Mesothelial cell of epicardium (in vitro differentiated cells): ENCODE results near the gene ALDH1L2. TPM values are rescaled to one million over a fixed set of nuclear protein-coding genes. Genes with fewer than 3 reads are reported as not detected.

Experiments used
- DNase-seq, 2 experiments: peaks; one replicate each; pipeline ENCODE4 v3.0.0; 2021; ENCODE audit warnings: low spot score in 2 of 2; ENCODE audit not compliant: unreplicated experiment in 2 of 2
- H3K27ac Mint-ChIP-seq: 2 replicates; pipeline ENCODE4 v1.8.0; 2021; ENCODE audit warnings: mixed read lengths
- H3K27me3 Mint-ChIP-seq: 2 replicates; pipeline ENCODE4 v1.8.0; 2021; ENCODE audit warnings: low read depth, mixed read lengths
- H3K36me3 Mint-ChIP-seq: 2 replicates; pipeline ENCODE4 v1.8.0; 2021; ENCODE audit warnings: mixed read lengths
- H3K4me1 Mint-ChIP-seq: 2 replicates; pipeline ENCODE4 v1.8.0; 2021; ENCODE audit warnings: mixed read lengths
- H3K4me3 Mint-ChIP-seq: 2 replicates; pipeline ENCODE4 v1.8.0; 2021; ENCODE audit warnings: mild to moderate bottlenecking, moderate library complexity, mixed read lengths
- H3K9me3 Mint-ChIP-seq: 2 replicates; pipeline ENCODE4 v1.8.0; 2021; ENCODE audit warnings: mixed read lengths
- total RNA-seq: library from RNA; stranded (reverse); gene quantifications from 3 replicates; pipeline ENCODE4 v1.2.1, GENCODE V29; 2021
- TF ChIP-seq, protein P1 (sequence below): fragments of 200-600 bp; sonication (generic); IDR thresholded peaks from one replicate; pipeline ENCODE4 v1.5.0; 2021; ENCODE audit warnings: antibody characterized with exemption; ENCODE audit not compliant: unreplicated experiment

Gene ALDH1L2
- total RNA-seq, 1 donor from 2014 or later: 3.2 TPM

- Mint-ChIP-seq H3K9me3 (peaks cover 7% of the 10 kb centered on the region), H3K27me3 (peaks cover 26% of the 10 kb centered on the region), H3K4me3 (no peak overlapping the region), H3K4me1 (peaks cover 7% of the 10 kb centered on the region), H3K36me3 (peaks cover 5% of the 10 kb centered on the region), H3K27ac (no peak overlapping the region)
- TF ChIP-seq, protein P1, sequence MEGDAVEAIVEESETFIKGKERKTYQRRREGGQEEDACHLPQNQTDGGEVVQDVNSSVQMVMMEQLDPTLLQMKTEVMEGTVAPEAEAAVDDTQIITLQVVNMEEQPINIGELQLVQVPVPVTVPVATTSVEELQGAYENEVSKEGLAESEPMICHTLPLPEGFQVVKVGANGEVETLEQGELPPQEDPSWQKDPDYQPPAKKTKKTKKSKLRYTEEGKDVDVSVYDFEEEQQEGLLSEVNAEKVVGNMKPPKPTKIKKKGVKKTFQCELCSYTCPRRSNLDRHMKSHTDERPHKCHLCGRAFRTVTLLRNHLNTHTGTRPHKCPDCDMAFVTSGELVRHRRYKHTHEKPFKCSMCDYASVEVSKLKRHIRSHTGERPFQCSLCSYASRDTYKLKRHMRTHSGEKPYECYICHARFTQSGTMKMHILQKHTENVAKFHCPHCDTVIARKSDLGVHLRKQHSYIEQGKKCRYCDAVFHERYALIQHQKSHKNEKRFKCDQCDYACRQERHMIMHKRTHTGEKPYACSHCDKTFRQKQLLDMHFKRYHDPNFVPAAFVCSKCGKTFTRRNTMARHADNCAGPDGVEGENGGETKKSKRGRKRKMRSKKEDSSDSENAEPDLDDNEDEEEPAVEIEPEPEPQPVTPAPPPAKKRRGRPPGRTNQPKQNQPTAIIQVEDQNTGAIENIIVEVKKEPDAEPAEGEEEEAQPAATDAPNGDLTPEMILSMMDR: no peak
- DNase-seq: no peak
Observed at GRCh38 chr12:105083031-105083430, 1.2 kb downstream of the ALDH1L2 start.

DNA sequence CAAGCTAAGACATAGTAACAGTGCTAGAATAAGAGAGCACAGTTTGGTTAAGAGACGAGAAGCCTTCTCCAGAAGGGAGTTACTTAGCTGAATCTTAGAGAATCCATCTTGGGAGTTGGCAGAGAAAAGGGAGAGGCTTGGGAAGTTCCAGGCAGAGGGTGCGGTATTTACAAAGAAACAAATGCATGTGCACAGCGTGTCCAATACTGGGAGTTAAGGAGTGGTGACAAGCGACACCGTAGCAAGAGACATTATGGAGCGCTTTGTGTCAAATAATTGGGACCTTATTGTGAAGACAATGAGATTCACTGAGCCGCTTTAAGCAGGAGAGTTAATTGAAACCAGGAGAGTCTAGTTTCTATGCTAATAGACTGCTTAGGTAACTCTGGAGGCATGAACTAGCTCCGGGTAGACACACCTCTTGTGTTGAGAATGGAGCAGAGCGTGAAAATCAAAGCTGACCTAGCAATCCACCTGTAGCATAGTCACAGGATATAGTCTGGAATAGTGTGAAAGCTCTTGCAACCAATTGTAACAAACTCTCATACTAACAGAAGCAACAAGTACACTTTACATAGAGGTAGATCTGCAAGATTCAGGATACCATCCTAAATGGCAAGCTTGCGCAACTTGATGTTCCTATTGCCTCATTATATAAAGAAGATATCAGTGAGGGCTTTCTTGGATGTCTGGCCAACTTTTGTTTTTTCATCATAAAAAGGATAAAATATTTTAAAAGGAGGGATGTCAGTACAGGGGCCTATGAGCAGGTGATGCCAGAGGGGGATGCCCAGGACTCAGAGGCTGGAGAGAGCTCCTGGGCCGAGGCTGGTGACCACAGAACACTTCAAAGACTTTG, 5.3 kb downstream of the ALDH1L2 start:
- H3K4me3 Mint-ChIP-seq: no peak overlapping the region
- H3K36me3 Mint-ChIP-seq: no peaks in the 10 kb centered on the region
- peaks cover 20% of the 10 kb centered on the region for H3K27me3 Mint-ChIP-seq
- peaks cover 5% of the 10 kb centered on the region for H3K4me1 Mint-ChIP-seq
- no peak overlapping the region for H3K27ac Mint-ChIP-seq
- TF ChIP-seq, protein P1: no peak
- H3K9me3 Mint-ChIP-seq: no peaks in the 10 kb centered on the region
- no peak for DNase-seq

- no peak overlapping the region for H3K27ac Mint-ChIP-seq
- no peak overlapping the region for H3K4me3 Mint-ChIP-seq
- TF ChIP-seq, protein P1: no peak
- no peak for DNase-seq
- H3K4me1 Mint-ChIP-seq: no peaks in the 10 kb centered on the region
- no peaks in the 10 kb centered on the region for H3K9me3 Mint-ChIP-seq
- H3K27me3 Mint-ChIP-seq: peaks cover 7% of the 10 kb centered on the region
- H3K36me3 Mint-ChIP-seq: no peaks in the 10 kb centered on the region
Observed at GRCh38 chr12:105077435-105077834, 6.8 kb downstream of the ALDH1L2 start.

- peaks cover 3% of the 10 kb centered on the region for H3K27me3 Mint-ChIP-seq
- H3K9me3 Mint-ChIP-seq: no peaks in the 10 kb centered on the region
- TF ChIP-seq, protein P1: no peak
- H3K27ac Mint-ChIP-seq: no peak overlapping the region
- H3K36me3 Mint-ChIP-seq: no peaks in the 10 kb centered on the region
- DNase-seq: no peak
- no peak overlapping the region for H3K4me3 Mint-ChIP-seq
- H3K4me1 Mint-ChIP-seq: no peaks in the 10 kb centered on the region
Observed at GRCh38 chr12:105076913-105077312, 7.3 kb downstream of the ALDH1L2 start.

DNA sequence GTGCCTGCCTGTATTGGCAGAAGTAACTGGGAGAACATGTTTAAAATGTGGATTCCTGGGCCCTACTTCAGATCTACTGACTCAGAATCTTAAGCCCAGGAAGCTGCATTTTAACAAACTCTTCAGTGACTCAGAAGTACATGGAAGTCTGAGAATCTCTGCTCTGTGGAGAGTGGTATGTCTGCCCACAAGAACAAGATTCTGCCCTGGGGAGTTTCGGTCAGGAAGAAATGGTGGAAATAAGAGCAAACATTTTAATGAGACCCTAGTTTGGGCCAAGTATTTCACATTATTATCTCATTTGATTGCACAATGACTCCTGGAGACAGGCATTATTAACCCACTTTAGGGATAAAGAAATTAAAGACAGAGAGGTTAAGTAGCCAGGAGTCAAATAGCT, 8.2 kb downstream of the ALDH1L2 start:
- no peaks in the 10 kb centered on the region for H3K27me3 Mint-ChIP-seq
- H3K4me3 Mint-ChIP-seq: no peak overlapping the region
- DNase-seq: no peak
- H3K4me1 Mint-ChIP-seq: no peaks in the 10 kb centered on the region
- H3K9me3 Mint-ChIP-seq: no peaks in the 10 kb centered on the region
- H3K36me3 Mint-ChIP-seq: no peaks in the 10 kb centered on the region
- no peak overlapping the region for H3K27ac Mint-ChIP-seq
- TF ChIP-seq, protein P1: no peak
